Activated B cell treated with CpG ODN at 0.5 μM for 24 hours (primary cell): ENCODE results near the gene NAALADL2. TPM values are rescaled to one million over a fixed set of nuclear protein-coding genes. Genes with fewer than 3 reads are reported as not detected.

Experiments used
- ATAC-seq: fragments of 200-7000 bp; cut with Tn5 transposase; one replicate; pipeline ENCODE4 v1.10.0; 2021; ENCODE audit warnings: low read depth, mild to moderate bottlenecking, moderate library complexity
- CTCF ChIA-PET: fragments of 350-600 bp; sonication (Branson Sonifier 250); formaldehyde crosslinking; loops from one replicate; lab custom pipeline; 2021; ENCODE audit warnings: antibody characterized with exemption; lab: Charles Lee
- POLR2A ChIA-PET: fragments of 350-600 bp; sonication (Branson Sonifier 250); formaldehyde crosslinking; loops from one replicate; lab custom pipeline; 2021; ENCODE audit warnings: antibody characterized with exemption; lab: Charles Lee
- DNase-seq: peaks from one replicate; pipeline ENCODE4 v3.0.0; 2022
- H3K27ac Mint-ChIP-seq: one replicate; pipeline ENCODE4 v1.8.0; 2020; ENCODE audit warnings: mixed read lengths
- H3K27me3 Mint-ChIP-seq: one replicate; pipeline ENCODE4 v1.8.0; 2021; ENCODE audit warnings: mixed read lengths
- H3K36me3 Mint-ChIP-seq: one replicate; pipeline ENCODE4 v1.8.0; 2021; ENCODE audit warnings: low read depth, mixed read lengths
- H3K4me1 Mint-ChIP-seq: one replicate; pipeline ENCODE4 v1.8.0; 2021; ENCODE audit warnings: mixed read lengths
- H3K4me3 Mint-ChIP-seq: one replicate; pipeline ENCODE4 v1.8.0; 2020; ENCODE audit warnings: mild to moderate bottlenecking, mixed read lengths
- H3K9me3 Mint-ChIP-seq: one replicate; pipeline ENCODE4 v1.8.0; 2020; ENCODE audit warnings: mixed read lengths
- intact Hi-C: fragments of 100-400 bp; cut with micrococcal nuclease; formaldehyde crosslinking; loops from one replicate; pipeline ENCODE4 v1.15.1; 2024
- total RNA-seq: library from RNA; stranded (reverse); gene quantifications from 2 replicates; pipeline ENCODE4 v1.2.3, GENCODE V29; 2022
- TF ChIP-seq, protein P1 (sequence below): fragments of 200-600 bp; IDR thresholded peaks from one replicate; pipeline ENCODE4 v1.8.0; 2022; ENCODE audit warnings: antibody characterized with exemption, mild to moderate bottlenecking

Gene NAALADL2
- total RNA-seq, 1 donor from 2014 or later = not detected

GRCh38 chr3:175007306-175007705, 148.2 kb downstream of the NAALADL2 start:
- ATAC-seq (no peak), DNase-seq (no peak)
- no peak overlapping the region for H3K27ac Mint-ChIP-seq
- peaks cover 5% of the 10 kb centered on the region for H3K9me3 Mint-ChIP-seq
- H3K36me3 Mint-ChIP-seq = no peaks in the 10 kb centered on the region
- intact Hi-C loops = no loop called here
- H3K27me3 Mint-ChIP-seq = no peaks in the 10 kb centered on the region
- POLR2A ChIA-PET = no interaction called here
- H3K4me1 Mint-ChIP-seq = no peaks in the 10 kb centered on the region
- CTCF ChIA-PET = no interaction called here
- TF ChIP-seq, protein P1, sequence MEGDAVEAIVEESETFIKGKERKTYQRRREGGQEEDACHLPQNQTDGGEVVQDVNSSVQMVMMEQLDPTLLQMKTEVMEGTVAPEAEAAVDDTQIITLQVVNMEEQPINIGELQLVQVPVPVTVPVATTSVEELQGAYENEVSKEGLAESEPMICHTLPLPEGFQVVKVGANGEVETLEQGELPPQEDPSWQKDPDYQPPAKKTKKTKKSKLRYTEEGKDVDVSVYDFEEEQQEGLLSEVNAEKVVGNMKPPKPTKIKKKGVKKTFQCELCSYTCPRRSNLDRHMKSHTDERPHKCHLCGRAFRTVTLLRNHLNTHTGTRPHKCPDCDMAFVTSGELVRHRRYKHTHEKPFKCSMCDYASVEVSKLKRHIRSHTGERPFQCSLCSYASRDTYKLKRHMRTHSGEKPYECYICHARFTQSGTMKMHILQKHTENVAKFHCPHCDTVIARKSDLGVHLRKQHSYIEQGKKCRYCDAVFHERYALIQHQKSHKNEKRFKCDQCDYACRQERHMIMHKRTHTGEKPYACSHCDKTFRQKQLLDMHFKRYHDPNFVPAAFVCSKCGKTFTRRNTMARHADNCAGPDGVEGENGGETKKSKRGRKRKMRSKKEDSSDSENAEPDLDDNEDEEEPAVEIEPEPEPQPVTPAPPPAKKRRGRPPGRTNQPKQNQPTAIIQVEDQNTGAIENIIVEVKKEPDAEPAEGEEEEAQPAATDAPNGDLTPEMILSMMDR = no peak
- no peak overlapping the region for H3K4me3 Mint-ChIP-seq

- peaks cover 5% of the 10 kb centered on the region for H3K9me3 Mint-ChIP-seq
- CTCF ChIA-PET = no interaction called here
- H3K4me3 Mint-ChIP-seq = no peak overlapping the region
- DNase-seq (no peak), ATAC-seq (no peak)
- POLR2A ChIA-PET = no interaction called here
- no peaks in the 10 kb centered on the region for H3K27me3 Mint-ChIP-seq
- intact Hi-C loops = no loop called here
- TF ChIP-seq, protein P1 = no peak
- no peaks in the 10 kb centered on the region for H3K36me3 Mint-ChIP-seq
- H3K27ac Mint-ChIP-seq = no peak overlapping the region
- H3K4me1 Mint-ChIP-seq = no peaks in the 10 kb centered on the region
These were observed 150.2 kb downstream of the NAALADL2 start for GRCh38 chr3:175009295-175009694.

GRCh38 chr3:175015056-175015635, 156.0 kb downstream of the NAALADL2 start:
- ChIA-PET POLR2A (no interaction called here), CTCF (no interaction called here)
- Mint-ChIP-seq H3K27me3 (no peaks in the 10 kb centered on the region), H3K27ac (no peak overlapping the region), H3K9me3 (peaks cover 8% of the 10 kb centered on the region), H3K4me1 (no peaks in the 10 kb centered on the region), H3K4me3 (no peak overlapping the region), H3K36me3 (no peaks in the 10 kb centered on the region)
- TF ChIP-seq, protein P1 = no peak
- ATAC-seq (no peak), DNase-seq (no peak)
- intact Hi-C loops = no loop called here

DNA sequence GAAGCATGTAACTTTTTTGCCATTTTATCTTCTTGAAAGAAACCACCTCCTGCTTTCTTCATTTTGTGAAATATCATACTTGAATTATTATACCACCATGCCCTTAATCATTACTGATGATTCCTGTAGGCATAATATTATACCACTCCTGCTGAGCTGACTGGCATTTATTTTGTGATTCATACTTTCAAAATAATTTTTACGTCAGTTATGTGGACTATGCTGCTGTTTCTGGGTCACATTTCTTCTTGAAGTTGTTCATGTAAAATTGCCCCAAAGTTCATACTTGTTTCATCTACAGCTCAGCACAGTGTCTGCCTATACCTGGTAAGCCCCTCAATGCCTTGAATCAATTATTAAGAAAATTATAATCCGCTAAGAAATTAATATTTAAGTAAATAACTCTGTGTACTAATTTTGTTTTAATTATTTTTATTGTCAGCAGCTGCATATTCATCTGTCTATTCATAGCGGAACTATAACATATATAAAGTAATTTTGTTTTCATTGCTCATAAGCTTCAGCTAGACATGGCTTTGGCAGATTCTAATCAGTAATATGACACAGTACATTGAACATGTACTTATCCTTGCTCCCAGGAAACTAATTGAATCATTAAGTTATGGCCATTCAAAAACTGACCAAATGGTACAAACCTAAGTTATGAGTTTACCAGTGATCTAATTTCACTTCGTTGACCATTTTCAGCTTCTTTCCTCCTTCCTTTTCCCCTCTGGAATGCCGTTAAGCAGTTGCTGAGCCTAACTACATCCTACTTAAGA, 160.0 kb downstream of the NAALADL2 start:
- H3K4me1 Mint-ChIP-seq = no peaks in the 10 kb centered on the region
- H3K4me3 Mint-ChIP-seq = no peak overlapping the region
- ChIA-PET POLR2A (no interaction called here), CTCF (no interaction called here)
- no peak overlapping the region for H3K27ac Mint-ChIP-seq
- H3K36me3 Mint-ChIP-seq = no peaks in the 10 kb centered on the region
- intact Hi-C loops = no loop called here
- TF ChIP-seq, protein P1 = no peak
- ATAC-seq (no peak), DNase-seq (no peak)
- peaks cover 7% of the 10 kb centered on the region for H3K9me3 Mint-ChIP-seq
- no peaks in the 10 kb centered on the region for H3K27me3 Mint-ChIP-seq

GRCh38 chr3:175020101-175020500, 161.0 kb downstream of the NAALADL2 start:
- ATAC-seq (no peak), DNase-seq (no peak)
- Mint-ChIP-seq H3K4me1 (no peaks in the 10 kb centered on the region), H3K4me3 (no peak overlapping the region), H3K27me3 (no peaks in the 10 kb centered on the region), H3K36me3 (no peaks in the 10 kb centered on the region), H3K27ac (no peak overlapping the region), H3K9me3 (peaks cover 4% of the 10 kb centered on the region)
- intact Hi-C loops = no loop called here
- TF ChIP-seq, protein P1 = no peak
- POLR2A ChIA-PET = no interaction called here
- CTCF ChIA-PET = no interaction called here
